Retina (tissue), 1 donor: ENCODE results near the gene CDKAL1.

Experiments
- DNase-seq: peaks from one replicate; pipeline ENCODE4 v3.0.0-alpha.2; 2016

Gene CDKAL1

DNA sequence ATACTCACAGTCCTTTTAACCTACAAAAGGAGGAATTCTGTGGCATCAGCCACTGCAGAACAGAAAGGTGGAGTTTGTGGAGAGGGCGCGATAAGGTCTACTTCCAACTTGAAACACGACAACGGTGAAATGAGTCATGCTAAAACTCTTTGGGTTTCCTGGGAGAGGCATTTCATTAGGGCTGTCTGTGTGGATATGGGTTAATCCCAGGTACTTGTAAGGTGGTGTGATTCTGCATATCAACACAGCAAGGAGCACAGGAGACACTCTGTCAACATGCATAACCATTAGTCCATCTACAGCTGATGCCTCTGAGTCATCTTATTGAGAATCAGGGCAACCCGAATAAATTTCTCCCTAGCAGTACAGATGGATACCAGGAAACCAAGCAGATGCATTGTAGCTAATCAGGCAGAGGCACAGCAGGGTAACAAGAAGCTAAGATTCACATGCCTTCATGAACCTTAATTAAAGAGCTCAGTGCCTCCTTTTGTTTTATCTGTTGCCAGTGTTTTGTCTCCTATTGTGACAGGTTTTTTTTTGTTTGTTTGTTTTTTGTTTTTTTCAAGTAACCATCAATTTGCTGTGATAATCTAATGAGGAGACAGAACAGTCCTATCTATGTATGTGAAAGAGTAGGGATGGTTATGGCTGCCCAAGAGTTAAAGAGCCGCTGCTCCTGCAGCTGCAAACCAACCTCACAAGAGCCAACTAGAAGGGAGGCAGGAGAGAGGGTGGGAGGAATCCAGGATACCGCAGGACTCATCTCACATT, 743.5 kb downstream of the CDKAL1 start:
- DNase-seq, result peak; percentile 70

- DNase-seq, result no peak
These were observed 744.1 kb downstream of the CDKAL1 start for GRCh38 chr6:21278375-21278745.

DNA sequence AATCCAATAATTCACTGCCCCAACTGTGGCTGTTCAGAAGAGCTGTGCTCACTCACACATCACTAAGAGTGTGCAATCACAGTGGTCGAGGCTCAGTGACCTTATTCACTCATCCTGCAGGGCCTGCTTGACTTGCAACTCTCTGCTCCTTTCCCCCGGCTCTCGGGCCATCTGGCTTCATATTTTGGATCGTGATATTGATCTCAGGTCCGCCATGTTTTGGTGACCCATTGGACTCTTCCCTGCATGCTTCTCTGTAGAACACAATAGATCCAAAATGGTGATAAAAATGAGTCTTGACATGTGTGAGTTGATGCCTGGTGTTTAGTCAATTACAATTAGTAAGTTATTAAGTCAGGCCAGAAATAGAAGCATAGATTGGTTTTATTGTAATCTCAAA, 745.4 kb downstream of the CDKAL1 start:
- peak; percentile 54 for DNase-seq

- DNase-seq, result peak; percentile 48
These were observed 747.1 kb downstream of the CDKAL1 start for GRCh38 chr6:21281366-21281765.
